Epithelial cell of prostate (primary cell): ENCODE results near the gene RMC1.
"Not testable (repeated sequence)": the region's sequence is repeated elsewhere in the genome, so short reads cannot be mapped to it uniquely, and the experiment has no call there.

ENCODE experiments used
- DNase-seq: peaks from one replicate; pipeline ENCODE4 v3.0.0-alpha.2; 2011; ENCODE audit warnings: low read depth, low spot score
- H3K27ac ChIP-seq: fragments of 450-650 bp; 2 replicates; pipeline ENCODE4 v1.5.1; 2017; ENCODE audit warnings: mild to moderate bottlenecking

RMC1 gene

DNA sequence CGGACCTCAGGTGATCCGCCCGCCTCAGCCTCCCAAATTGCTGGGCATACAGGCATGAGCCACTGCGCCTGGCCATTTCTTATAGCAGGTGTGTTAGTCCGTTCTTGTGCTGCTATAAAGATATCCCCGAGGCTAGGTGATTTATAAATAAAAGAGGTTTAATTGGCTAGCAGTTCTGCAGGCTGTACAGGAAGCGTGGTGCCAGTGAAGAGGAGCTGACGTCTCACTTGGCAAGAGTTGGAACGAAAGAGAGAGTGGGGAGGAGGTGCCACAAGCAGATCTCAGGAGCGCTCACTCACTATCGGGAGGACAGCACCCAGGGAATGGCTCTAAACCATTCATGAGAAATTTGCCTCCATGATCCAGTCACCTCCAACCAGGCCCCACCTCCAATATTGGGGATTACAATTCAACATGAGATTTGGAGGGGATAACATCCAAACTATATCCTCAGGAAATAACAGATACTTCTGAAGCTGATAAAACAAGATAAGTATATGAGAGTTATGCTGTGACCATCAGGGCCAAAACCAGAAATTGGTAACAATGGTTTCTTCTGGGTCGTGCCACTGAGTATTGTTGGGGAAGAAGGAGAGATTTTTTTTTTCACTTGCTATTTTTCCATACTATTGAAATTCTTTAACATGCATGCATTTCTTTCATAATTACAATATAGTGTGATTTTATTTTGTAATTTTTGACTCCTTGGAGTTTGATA is 7.4 kb upstream of the RMC1 start:
- H3K27ac ChIP-seq, result peak overlapping the region; percentile 69
- peak; percentile 86 for DNase-seq

DNA sequence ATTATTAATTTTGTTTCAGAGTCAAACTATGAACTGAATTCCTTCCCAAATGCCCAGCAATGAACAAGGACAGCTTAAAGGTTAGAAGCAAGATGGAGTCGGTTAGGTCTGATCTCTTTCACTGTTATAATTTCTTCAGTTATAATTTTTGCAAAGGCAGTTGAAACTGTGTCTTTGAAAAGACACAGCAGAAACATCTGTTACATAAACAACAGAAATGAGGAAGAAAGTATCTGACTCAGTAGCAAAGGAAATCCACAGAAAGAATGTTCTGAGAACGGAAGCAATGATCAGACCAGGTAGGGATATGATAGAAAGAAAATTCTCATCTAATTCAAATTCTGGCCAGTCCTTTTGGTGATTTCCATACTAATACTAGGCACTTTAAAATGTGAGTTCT is 5.2 kb upstream of the RMC1 start:
- DNase-seq, result no peak
- H3K27ac ChIP-seq, result no peak overlapping the region

DNA sequence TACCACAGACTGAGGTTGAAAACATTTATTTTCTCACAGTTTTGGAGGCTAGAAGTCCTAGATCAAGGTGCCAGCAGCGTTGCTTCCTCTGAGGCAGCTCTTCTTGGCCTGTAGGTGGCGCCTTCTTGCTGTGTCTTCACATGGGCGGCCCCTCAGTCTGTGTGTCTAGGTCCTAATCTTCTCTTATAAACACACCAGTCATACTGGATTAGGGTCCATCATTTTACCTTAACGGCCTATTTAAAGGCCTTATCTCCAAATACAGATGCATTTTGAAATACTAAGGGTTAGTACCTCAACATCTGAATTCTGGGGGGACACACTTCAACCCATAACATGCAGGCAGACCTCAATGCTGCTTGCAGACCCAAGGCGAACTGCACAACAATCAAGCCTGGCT is 4.4 kb upstream of the RMC1 start:
- peak; percentile 14 for DNase-seq
- H3K27ac ChIP-seq, result no peak overlapping the region

DNA sequence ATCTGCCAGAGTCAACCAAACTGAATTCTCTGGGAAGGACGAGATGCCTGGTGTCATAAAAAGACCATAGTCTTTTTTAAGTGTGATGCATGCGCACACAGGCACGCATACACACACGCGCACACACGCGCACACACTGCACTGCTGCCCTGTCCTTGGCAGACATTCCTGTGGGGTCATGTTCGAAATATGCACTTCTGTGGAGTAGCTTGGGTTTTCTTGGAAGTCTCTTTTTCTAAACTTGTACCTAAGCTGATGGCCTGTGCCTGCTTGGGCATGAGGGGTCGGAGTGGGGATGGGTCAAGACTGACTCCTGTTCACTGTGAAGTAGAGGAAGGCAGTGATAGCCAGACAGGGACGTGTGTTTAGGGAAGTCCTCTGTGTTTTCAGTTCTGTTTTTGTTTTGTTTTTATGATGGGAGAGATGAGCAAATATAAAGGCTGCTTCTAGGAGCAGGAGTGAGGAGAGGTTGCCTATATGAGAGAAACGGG is 4.0 kb upstream of the RMC1 start:
- H3K27ac ChIP-seq, result no peak overlapping the region
- DNase-seq, result no peak

DNA sequence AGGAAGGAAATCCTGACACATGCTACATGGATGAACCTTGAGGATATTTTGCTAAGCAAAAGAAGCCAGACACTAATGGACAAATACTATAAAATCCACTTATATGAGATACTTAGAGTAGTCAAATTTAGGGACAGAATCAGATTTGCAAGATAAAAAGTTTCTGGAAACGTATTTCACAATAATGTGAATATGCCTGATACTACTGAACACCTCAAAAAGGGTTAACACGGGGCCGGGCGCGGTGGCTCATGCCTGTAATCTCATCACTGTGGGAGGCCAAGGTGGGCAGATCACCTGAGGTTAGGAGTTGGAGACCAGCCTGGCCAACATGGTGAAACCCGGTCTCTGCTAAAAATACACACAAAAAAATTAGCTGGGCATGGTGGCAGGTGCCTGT is 1.7 kb upstream of the RMC1 start:
- no peak overlapping the region for H3K27ac ChIP-seq
- no peak for DNase-seq

DNA sequence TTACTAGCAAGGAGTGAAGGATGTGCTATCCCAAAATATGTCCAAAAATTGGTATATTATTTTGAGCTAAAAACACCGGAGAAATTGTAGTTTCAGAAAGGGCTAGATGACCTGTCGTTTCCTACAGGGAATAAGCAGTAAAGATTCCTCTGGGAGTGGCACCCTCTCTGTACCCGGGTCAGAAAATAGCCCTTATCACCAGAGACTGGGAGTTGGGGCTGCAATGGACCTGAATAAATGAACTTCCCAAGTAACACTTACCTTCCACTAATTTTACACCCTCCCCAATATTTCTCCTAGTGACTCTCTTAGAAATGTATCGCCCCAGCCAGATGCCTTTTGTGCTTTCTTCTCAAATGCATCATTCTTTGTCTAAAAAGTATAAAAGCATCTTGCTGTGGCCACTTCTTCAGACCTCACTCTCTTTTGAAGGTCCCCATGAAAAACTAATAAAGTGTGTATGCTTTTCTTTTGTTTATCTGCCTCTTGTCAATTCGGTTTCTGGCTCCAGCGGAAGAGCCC is 734 bp upstream of the RMC1 start:
- peak overlapping the region; percentile 52 for H3K27ac ChIP-seq
- DNase-seq, result no peak

DNA sequence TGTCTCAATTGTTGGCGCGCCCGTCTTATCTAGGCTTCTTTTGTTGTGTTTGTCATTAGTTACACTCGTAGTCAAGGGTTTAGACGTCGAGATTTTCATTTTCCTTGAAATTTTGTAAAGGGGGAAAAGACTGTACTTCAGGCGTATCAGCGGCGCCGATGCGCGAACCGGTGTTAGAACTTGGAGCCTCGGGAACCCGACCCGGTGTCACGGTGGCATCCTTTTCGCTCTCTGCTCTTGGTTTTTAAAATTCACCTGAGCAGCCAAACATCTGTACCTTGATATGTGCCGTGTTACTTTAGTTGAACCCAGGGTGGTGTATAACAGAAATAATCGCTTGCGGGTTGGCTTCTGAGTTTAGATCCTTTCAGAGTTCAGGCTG is 643 bp downstream of the RMC1 start:
- DNase-seq, result no peak

DNA sequence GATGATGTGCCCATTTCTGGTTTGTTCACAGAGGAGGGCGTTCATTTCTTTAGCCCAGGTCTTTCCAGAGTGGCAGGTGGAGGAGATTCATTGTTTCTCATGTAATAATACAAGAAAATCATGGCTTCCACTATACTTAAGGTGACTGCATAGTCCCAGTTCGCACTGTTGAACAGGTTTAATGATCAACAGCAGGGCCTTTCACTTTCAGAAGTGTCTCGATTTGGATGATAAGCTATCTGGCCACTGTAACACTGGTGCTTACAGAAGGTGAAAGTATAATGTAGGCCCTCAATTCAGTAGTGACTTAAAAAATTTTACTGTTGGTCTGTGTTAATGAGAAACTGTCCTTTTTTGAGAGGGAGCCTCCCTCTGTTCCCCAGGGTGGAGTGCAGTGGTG is 1.4 kb downstream of the RMC1 start:
- DNase-seq, result no peak

More for the DNA sequence above, 643 bp downstream of the RMC1 start:
- H3K27ac ChIP-seq, result peak overlapping the region; percentile 52

DNA sequence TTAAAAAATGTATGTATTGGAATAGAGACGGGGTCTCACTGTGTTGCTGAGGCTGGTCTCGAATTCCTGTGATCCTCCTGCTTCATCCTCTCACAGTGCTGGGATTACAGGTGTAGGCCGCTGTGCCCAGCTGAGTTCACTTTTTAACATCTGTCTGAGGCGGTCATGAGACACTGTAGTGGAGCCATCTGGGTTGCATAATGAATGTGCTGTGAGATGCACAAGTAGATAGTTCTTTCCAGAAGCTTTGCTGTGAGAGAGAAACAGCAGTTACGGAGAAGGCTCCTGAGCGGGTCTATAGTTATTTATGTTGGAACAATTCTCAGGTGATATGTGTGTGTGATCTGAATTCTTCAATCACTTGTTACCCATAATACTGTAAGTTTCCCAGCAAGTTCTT is 3.1 kb downstream of the RMC1 start:
- DNase-seq, result no peak

More for the DNA sequence above, 1.4 kb downstream of the RMC1 start:
- no peak overlapping the region for H3K27ac ChIP-seq

DNA sequence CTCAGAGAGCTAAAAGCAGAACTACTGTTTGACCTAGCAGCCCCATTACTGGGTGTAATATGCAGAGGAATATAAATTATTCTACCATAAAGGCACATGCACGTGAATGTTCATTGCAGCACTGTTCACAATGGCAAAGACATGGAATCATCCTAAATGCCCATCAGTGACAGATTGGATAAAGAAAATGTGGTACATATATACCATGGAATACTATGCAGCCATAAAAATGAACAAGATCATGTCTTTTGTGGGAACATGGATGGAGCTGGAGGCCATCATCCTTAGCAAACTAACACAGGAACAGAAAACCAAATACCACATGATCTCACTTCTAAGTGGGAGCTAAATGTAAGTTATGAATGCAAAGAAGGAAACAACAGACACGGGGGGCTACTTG is 7.6 kb downstream of the RMC1 start:
- not testable (repeated sequence) for H3K27ac ChIP-seq, DNase-seq

More for the DNA sequence above, 3.1 kb downstream of the RMC1 start:
- H3K27ac ChIP-seq, result no peak overlapping the region

DNA sequence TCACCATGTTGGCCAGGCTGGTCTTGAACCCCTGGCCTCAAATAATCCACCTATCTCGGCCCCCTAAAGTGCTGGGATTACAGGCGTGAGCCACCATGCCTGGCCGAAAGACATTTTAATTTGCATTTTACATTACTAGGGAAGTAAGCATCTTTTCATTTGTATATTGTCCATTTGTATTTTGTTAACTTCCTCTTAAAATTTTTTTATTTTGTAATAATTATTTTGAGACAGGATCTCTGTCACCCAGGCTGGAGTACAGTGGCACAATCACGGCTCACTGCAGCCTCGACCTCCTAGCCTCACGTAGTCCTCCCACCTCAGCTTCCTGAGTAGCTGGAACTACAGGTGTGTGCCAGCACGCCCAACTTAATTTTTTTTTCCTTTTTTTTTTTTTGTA is 8.9 kb downstream of the RMC1 start:
- not testable (repeated sequence) for DNase-seq, H3K27ac ChIP-seq

DNA sequence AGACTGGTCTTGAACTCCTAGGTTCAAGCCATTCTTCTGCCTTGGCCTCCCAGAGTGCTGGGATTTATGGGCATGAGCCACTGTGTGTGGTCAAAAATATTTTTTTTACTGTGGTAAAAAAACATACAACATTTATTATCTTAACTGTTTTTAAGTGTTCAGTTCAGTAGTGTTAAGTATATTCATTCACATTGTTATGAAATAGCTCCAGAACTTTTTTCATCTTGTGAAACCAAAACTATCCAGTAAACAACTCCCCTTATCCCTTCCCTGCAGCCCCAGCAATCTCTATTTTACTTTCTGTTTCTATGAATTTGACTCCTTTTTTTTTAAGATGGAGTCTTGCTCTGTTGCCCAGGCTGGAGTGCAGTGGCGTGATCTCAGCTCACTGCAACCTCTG is 9.3 kb downstream of the RMC1 start:
- no peak overlapping the region for H3K27ac ChIP-seq
- no peak for DNase-seq

DNA sequence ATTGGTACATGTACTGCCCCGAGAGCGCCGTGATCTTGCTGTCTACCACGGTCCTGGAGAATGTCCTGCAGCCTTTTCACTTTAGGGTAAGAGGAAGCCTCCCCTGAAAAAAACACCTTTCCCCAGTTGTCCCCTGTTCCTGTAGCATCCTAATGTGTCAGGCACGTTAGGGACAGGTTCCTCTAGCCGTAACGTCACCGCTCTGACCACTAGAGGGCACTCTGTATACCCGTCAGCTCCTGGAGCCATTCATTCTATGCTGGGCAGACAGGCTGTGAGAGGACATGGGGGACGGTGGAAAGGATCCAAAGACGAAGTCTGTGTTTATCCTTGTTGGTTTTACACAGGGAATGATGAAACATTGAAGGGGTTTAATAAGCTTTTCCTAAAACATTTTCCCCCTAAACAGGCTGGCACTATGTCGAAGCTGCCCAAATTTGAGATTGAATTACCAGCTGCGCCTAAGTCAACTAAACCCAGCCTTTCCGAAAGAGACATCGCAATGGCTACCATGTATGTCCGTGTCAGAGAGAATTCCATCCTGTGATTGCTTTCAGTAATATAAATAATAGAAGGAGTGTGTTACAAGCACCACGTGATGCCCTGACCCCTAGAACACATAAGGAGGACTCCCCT is 12.7 kb downstream of the RMC1 start:
- no peak for DNase-seq
- H3K27ac ChIP-seq, result peak overlapping the region; percentile 74

DNA sequence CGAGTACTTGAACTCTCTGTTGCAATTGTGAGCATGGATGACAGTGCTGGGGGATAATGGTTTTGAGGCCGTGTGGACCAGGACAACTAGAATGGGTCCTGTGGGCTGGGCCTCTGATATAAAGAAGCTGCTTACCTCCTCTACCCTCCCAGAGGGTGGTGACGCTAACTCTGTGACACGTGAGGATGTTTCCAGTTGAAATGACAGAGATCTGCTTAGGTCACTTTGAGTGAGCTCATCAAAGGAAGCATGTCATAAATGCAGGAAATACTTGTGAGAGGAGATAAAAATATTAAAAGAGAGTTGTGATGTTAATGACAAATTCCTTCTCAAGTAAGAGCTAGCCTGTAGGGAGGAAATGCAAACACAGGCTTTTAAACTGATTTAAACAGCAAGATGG is 16.4 kb downstream of the RMC1 start:
- no peak for DNase-seq

DNA sequence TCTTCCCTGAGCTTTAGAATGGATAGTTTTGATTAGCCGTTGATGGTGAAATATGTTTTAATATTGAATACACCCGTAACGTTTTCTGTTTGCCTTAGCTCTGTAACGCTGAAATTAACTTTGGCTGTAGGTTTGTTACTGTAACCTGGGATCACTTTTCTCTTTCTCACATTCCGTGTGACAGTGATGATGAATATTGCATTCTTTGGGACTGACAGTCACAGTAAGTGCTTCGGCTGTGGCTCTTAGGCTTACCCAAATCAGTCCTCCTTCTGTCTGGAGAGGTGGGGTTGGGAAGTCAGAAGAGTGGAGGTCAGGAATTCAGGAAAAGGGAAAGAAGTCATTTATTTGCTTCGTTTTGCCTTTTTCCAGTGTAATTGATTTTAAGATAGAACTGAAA is 18.0 kb downstream of the RMC1 start:
- H3K27ac ChIP-seq, result no peak overlapping the region
- DNase-seq, result no peak

More for the DNA sequence above, 16.4 kb downstream of the RMC1 start:
- no peak overlapping the region for H3K27ac ChIP-seq

DNA sequence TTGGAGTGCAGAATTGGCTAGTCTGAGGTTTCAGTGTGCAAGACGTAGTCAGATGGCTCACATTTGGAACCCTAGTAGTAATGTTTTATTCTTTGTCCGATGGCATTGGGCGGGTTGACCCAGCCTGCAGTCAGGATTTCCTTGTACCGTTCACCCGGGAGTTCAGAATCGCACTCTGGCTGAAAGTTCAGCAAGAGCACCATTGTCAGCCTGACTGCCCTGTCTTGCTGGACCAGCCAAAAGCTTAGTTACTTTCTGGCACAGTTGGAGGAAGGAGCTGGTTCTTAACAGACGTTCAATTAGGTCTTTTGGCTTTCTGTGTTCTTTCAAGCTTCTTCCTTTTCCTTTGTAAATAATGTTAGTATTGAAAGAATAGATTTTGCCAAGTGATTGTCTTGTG is 18.6 kb downstream of the RMC1 start:
- no peak for DNase-seq
- H3K27ac ChIP-seq, result no peak overlapping the region

DNA sequence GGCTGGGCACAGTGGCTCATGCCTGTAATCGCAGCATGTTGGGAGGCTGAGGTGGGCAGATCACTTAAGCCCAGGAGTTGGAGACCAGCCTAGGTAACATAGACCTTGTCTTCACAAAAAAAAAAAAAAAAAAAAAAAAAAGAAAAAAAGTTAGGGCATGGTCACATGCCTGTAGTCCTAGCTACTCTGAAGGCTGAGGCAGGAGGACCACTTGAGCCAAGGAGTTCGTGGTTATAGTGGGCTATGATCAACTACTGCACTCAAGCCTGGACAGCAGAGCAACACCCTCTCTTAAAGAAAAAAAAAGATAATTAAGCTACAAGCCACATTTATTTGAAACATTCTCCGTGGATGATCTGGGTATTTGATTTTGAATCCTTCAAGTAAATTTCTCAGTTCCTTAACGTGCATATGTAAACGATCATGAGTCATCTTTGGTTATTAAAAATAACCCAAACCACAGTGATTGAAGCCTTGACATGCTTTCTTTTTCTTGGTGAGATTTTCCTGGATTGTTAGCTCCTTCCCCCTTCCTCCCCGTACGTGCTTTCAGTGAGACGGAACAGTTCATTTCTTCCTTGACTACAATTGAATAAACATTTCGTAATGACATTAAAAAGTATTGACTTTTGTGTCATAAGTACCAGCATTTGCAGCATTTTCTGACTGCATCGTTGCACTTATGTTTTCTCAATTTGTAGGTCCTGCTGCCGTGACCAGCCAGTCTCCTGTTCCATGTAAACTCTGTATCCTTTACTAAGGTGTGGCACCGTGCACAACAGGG is 20.3 kb downstream of the RMC1 start:
- H3K27ac ChIP-seq, result no peak overlapping the region
- DNase-seq, result no peak

DNA sequence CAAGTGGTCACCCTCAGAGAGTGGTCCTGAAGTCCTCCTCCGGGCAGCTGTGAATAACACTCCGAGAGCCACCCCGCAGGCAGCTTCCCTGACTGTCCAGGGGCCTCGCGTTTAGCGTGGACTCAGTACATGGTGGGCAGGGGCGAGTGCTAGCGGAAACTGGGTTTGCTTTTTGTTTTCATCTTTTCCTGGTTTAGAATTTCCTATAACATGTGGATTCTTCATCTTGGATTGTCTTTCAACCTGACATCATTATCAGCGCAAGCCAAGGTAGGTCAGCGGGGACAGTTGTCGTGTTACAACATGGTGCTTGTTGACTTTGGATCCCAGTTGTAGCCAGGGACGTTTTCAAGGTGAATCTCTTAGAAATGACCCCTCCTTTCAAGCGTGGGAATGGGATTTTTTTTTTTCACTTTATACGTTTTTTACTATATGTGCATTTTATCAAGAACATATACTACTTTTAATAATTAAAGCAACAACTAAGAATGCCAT is 20.9 kb downstream of the RMC1 start:
- no peak overlapping the region for H3K27ac ChIP-seq
- DNase-seq, result no peak

DNA sequence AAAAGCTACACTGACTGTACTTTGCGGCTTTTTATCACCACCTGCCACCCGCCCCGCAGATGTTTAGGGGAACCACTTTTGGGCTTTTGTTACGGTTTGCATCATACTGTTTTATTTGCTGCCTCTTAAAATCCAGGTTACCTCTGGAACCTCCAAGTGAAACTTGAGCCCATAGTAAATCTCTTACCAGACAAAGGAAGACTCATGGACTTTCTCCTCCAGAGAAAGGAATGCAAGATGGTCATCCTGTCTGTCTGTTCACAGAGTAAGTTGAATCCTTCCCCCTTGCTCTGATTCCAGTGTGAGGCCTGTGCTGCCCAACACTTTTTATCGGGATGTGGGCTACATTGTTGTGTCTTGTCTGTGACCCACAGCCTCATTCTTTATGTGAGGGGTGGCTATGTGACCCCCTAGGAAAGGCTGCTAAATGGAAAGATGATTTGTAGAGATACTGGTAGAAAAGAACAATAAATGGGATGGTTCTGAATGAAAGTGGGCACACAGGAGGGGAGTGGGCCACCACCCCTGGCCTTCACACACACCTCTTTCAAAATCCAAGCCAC is 23.3 kb downstream of the RMC1 start:
- DNase-seq, result no peak

More for the DNA sequence above, 23.3 kb downstream of the RMC1 start:
- no peak overlapping the region for H3K27ac ChIP-seq
